ENCODE measurements around the gene PRKAG2.

The PRKAG2 gene

GRCh38 chr7:151566897-151567320 lies 310.0 kb downstream of the PRKAG2 start:
- Histone ChIP-seq H3K4me1 (ENCODE audit: control insufficient read depth in 2 of 2, insufficient read depth in 1 of 2, low read depth in 1 of 2, low read length in 2 of 2) (no peaks in the 10 kb centered on the region), H4K8ac (ENCODE audit: low read depth, low read length) (no peak overlapping the region), H3K9me3 (replicated peaks in 1 of 2; ENCODE audit: control insufficient read depth in 2 of 2, insufficient read depth in 1 of 2, low read depth in 1 of 2, low read length in 2 of 2) (no peaks in the 10 kb centered on the region), H2BK5ac (ENCODE audit: low read length) (no peak overlapping the region), H3K4me2 (ENCODE audit: insufficient read depth, low read length, poor library complexity, severe bottlenecking) (no peak overlapping the region), H2AK5ac (ENCODE audit: low read depth, low read length) (no peak overlapping the region), H2BK15ac (ENCODE audit: low read length) (no peak overlapping the region), H3K27me3 (ENCODE audit: control insufficient read depth in 3 of 3, insufficient read depth in 3 of 3, low read depth in 1 of 3, low read length in 3 of 3) (no peaks in the 10 kb centered on the region), H3K23ac (ENCODE audit: low read depth, low read length, poor library complexity) (no peak overlapping the region), H3K4me3 (ENCODE audit: low read length in 2 of 2) (no peak overlapping the region), H2AFZ (ENCODE audit: low read length) (no peak overlapping the region), H3K9ac (ENCODE audit: low read depth, low read length, poor library complexity) (no peak overlapping the region), H3K18ac (ENCODE audit: low read length) (no peak overlapping the region), H2BK120ac (ENCODE audit: low read depth, low read length) (no peak overlapping the region), H3K27ac (replicated peaks; ENCODE audit: low read length) (no peak overlapping the region), H2BK12ac (ENCODE audit: low read length) (no peak overlapping the region), H4K91ac (ENCODE audit: low read depth, low read length, poor library complexity) (no peak overlapping the region), H3K36me3 (replicated peaks in 1 of 2; ENCODE audit: control insufficient read depth in 2 of 2, insufficient read depth in 2 of 2, low read length in 2 of 2) (peaks cover 3 to 23% of the 10 kb centered on the region in 2 donors), H3K4ac (ENCODE audit: low read length) (no peak overlapping the region), H3K79me1 (ENCODE audit: low read depth, low read length) (no peaks in the 10 kb centered on the region), H3K14ac (ENCODE audit: low read length) (no peak overlapping the region)
- no peak for DNase-seq (ENCODE audit: low spot score)
- WGBS, 2 donors (ENCODE audit: extremely low coverage in 2 of 2, insufficient read length in 2 of 2, insufficient replicate concordance in 1 of 2) = no CpG with 5 or more reads among the region's 8 CpGs

GRCh38 chr7:151565541-151565940 lies 311.4 kb downstream of the PRKAG2 start:
- Histone ChIP-seq H3K23ac (ENCODE audit: low read depth, low read length, poor library complexity) (no peak overlapping the region), H2BK12ac (ENCODE audit: low read length) (no peak overlapping the region), H3K18ac (ENCODE audit: low read length) (no peak overlapping the region), H3K27me3 (ENCODE audit: control insufficient read depth in 3 of 3, insufficient read depth in 3 of 3, low read depth in 1 of 3, low read length in 3 of 3) (no peaks in the 10 kb centered on the region), H3K9ac (ENCODE audit: low read depth, low read length, poor library complexity) (no peak overlapping the region), H4K8ac (ENCODE audit: low read depth, low read length) (no peak overlapping the region), H2BK120ac (ENCODE audit: low read depth, low read length) (no peak overlapping the region), H3K4me2 (ENCODE audit: insufficient read depth, low read length, poor library complexity, severe bottlenecking) (no peak overlapping the region), H3K4me1 (ENCODE audit: control insufficient read depth in 2 of 2, insufficient read depth in 1 of 2, low read depth in 1 of 2, low read length in 2 of 2) (no peaks in the 10 kb centered on the region), H4K91ac (ENCODE audit: low read depth, low read length, poor library complexity) (no peak overlapping the region), H2AK5ac (ENCODE audit: low read depth, low read length) (no peak overlapping the region), H2AFZ (ENCODE audit: low read length) (no peak overlapping the region), H3K9me3 (replicated peaks in 1 of 2; ENCODE audit: control insufficient read depth in 2 of 2, insufficient read depth in 1 of 2, low read depth in 1 of 2, low read length in 2 of 2) (no peaks in the 10 kb centered on the region), H3K36me3 (replicated peaks in 1 of 2; ENCODE audit: control insufficient read depth in 2 of 2, insufficient read depth in 2 of 2, low read length in 2 of 2) (peaks cover 3 to 28% of the 10 kb centered on the region in 2 donors), H3K27ac (replicated peaks; ENCODE audit: low read length) (no peak overlapping the region), H2BK5ac (ENCODE audit: low read length) (no peak overlapping the region), H2BK15ac (ENCODE audit: low read length) (no peak overlapping the region), H3K14ac (ENCODE audit: low read length) (no peak overlapping the region), H3K4me3 (ENCODE audit: low read length in 2 of 2) (no peak overlapping the region), H3K79me1 (ENCODE audit: low read depth, low read length) (no peaks in the 10 kb centered on the region), H3K4ac (ENCODE audit: low read length) (no peak overlapping the region)
- no peak for DNase-seq (ENCODE audit: low spot score)
- no CpG with 5 or more reads among the region's 9 CpGs for WGBS, 2 donors (ENCODE audit: extremely low coverage in 2 of 2, insufficient read length in 2 of 2, insufficient replicate concordance in 1 of 2)

- Histone ChIP-seq H3K9ac (ENCODE audit: low read depth, low read length, poor library complexity) (no peak overlapping the region), H3K27ac (replicated peaks; ENCODE audit: low read length) (no peak overlapping the region), H2BK120ac (ENCODE audit: low read depth, low read length) (no peak overlapping the region), H3K27me3 (ENCODE audit: control insufficient read depth in 3 of 3, insufficient read depth in 3 of 3, low read depth in 1 of 3, low read length in 3 of 3) (no peaks in the 10 kb centered on the region), H3K4me3 (ENCODE audit: low read length in 2 of 2) (no peak overlapping the region), H3K79me1 (ENCODE audit: low read depth, low read length) (no peaks in the 10 kb centered on the region), H2BK12ac (ENCODE audit: low read length) (no peak overlapping the region), H2AFZ (ENCODE audit: low read length) (no peak overlapping the region), H3K36me3 (replicated peaks in 1 of 2; ENCODE audit: control insufficient read depth in 2 of 2, insufficient read depth in 2 of 2, low read length in 2 of 2) (peaks cover 5 to 47% of the 10 kb centered on the region in 2 donors), H2AK5ac (ENCODE audit: low read depth, low read length) (no peak overlapping the region), H3K18ac (ENCODE audit: low read length) (no peak overlapping the region), H3K4me1 (ENCODE audit: control insufficient read depth in 2 of 2, insufficient read depth in 1 of 2, low read depth in 1 of 2, low read length in 2 of 2) (no peaks in the 10 kb centered on the region), H4K8ac (ENCODE audit: low read depth, low read length) (no peak overlapping the region), H2BK5ac (ENCODE audit: low read length) (no peak overlapping the region), H3K23ac (ENCODE audit: low read depth, low read length, poor library complexity) (no peak overlapping the region), H3K4me2 (ENCODE audit: insufficient read depth, low read length, poor library complexity, severe bottlenecking) (no peak overlapping the region), H4K91ac (ENCODE audit: low read depth, low read length, poor library complexity) (no peak overlapping the region), H3K9me3 (replicated peaks in 1 of 2; ENCODE audit: control insufficient read depth in 2 of 2, insufficient read depth in 1 of 2, low read depth in 1 of 2, low read length in 2 of 2) (no peaks in the 10 kb centered on the region), H3K4ac (ENCODE audit: low read length) (no peak overlapping the region), H3K14ac (ENCODE audit: low read length) (no peak overlapping the region), H2BK15ac (ENCODE audit: low read length) (no peak overlapping the region)
- WGBS, 2 donors (ENCODE audit: extremely low coverage in 2 of 2, insufficient read length in 2 of 2, insufficient replicate concordance in 1 of 2) = no CpG with 5 or more reads among the region's 9 CpGs
- no peak for DNase-seq (ENCODE audit: low spot score)
Measured at GRCh38 chr7:151560243-151560642, 316.7 kb downstream of the PRKAG2 start.

- H2BK15ac ChIP-seq (ENCODE audit: low read length) = no peak overlapping the region
- H2AK5ac ChIP-seq (ENCODE audit: low read depth, low read length) = no peak overlapping the region
- H3K14ac ChIP-seq (ENCODE audit: low read length) = no peak overlapping the region
- H2BK5ac ChIP-seq (ENCODE audit: low read length) = no peak overlapping the region
- no peak overlapping the region for H2AFZ ChIP-seq (ENCODE audit: low read length)
- no peak overlapping the region for H4K91ac ChIP-seq (ENCODE audit: low read depth, low read length, poor library complexity)
- no peak overlapping the region for H3K23ac ChIP-seq (ENCODE audit: low read depth, low read length, poor library complexity)
- H3K9ac ChIP-seq (ENCODE audit: low read depth, low read length, poor library complexity) = no peak overlapping the region
- no peak overlapping the region for H4K8ac ChIP-seq (ENCODE audit: low read depth, low read length)
- no peak overlapping the region for H2BK120ac ChIP-seq (ENCODE audit: low read depth, low read length)
- no peaks in the 10 kb centered on the region for H3K79me1 ChIP-seq (ENCODE audit: low read depth, low read length)
- peaks cover 5 to 43% of the 10 kb centered on the region in 2 donors for H3K36me3 ChIP-seq (replicated peaks in 1 of 2; ENCODE audit: control insufficient read depth in 2 of 2, insufficient read depth in 2 of 2, low read length in 2 of 2)
- no peak overlapping the region for H3K4ac ChIP-seq (ENCODE audit: low read length)
- H3K27ac ChIP-seq (replicated peaks; ENCODE audit: low read length) = no peak overlapping the region
- no CpG with 5 or more reads among the region's 5 CpGs for WGBS, 2 donors (ENCODE audit: extremely low coverage in 2 of 2, insufficient read length in 2 of 2, insufficient replicate concordance in 1 of 2)
- no peak overlapping the region for H3K4me2 ChIP-seq (ENCODE audit: insufficient read depth, low read length, poor library complexity, severe bottlenecking)
- no peak overlapping the region for H3K18ac ChIP-seq (ENCODE audit: low read length)
- no peaks in the 10 kb centered on the region for H3K4me1 ChIP-seq (ENCODE audit: control insufficient read depth in 2 of 2, insufficient read depth in 1 of 2, low read depth in 1 of 2, low read length in 2 of 2)
- no peak overlapping the region for H3K4me3 ChIP-seq (ENCODE audit: low read length in 2 of 2)
- no peak overlapping the region for H2BK12ac ChIP-seq (ENCODE audit: low read length)
- no peaks in the 10 kb centered on the region for H3K9me3 ChIP-seq (replicated peaks in 1 of 2; ENCODE audit: control insufficient read depth in 2 of 2, insufficient read depth in 1 of 2, low read depth in 1 of 2, low read length in 2 of 2)
- no peak for DNase-seq (ENCODE audit: low spot score)
- no peaks in the 10 kb centered on the region for H3K27me3 ChIP-seq (ENCODE audit: control insufficient read depth in 3 of 3, insufficient read depth in 3 of 3, low read depth in 1 of 3, low read length in 3 of 3)
Measured at GRCh38 chr7:151559557-151560183, 317.2 kb downstream of the PRKAG2 start.
